OCI-LY1 (cell line): Measurements from ENCODE around the gene ADORA2A.

Experiments
- H2AFZ ChIP-seq: fragments of 200-600 bp; sonication (generic), shearing (Covaris generic); 2 replicates; pipeline ENCODE4 v1.6.0; 2014; ENCODE audit warnings: antibody characterized with exemption, mild to moderate bottlenecking, low read length
- H3F3A ChIP-seq: fragments of 200-600 bp; sonication (generic), shearing (Covaris generic); 2 replicates; pipeline ENCODE4 v1.6.0; 2014; ENCODE audit warnings: mild to moderate bottlenecking, antibody characterized with exemption, low read length, moderate library complexity; ENCODE audit not compliant: insufficient read depth
- H3K27ac ChIP-seq: fragments of 200-600 bp; sonication (generic); 2 replicates; pipeline ENCODE4 v1.5.1; 2014; ENCODE audit warnings: low read length, mixed run types, mild to moderate bottlenecking, low read depth; ENCODE audit not compliant: poor library complexity, severe bottlenecking
- H3K27me3 ChIP-seq: fragments of 200-600 bp; sonication (generic); 2 replicates; pipeline ENCODE4 v1.6.0; 2014; ENCODE audit warnings: antibody characterized with exemption, mild to moderate bottlenecking, low read length, moderate library complexity; ENCODE audit not compliant: insufficient read depth
- H3K36me3 ChIP-seq: fragments of 200-600 bp; sonication (generic); 2 replicates; pipeline ENCODE4 v1.6.1; 2014; ENCODE audit warnings: mild to moderate bottlenecking, antibody characterized with exemption, low read length, moderate library complexity, mixed read lengths; ENCODE audit not compliant: insufficient read depth
- H3K4me1 ChIP-seq: fragments of 200-600 bp; sonication (generic); 2 replicates; pipeline ENCODE4 v1.5.1; 2014; ENCODE audit warnings: mild to moderate bottlenecking, low read length, moderate library complexity; ENCODE audit not compliant: insufficient read depth, severe bottlenecking
- H3K4me2 ChIP-seq: fragments of 200-600 bp; sonication (generic), shearing (Covaris generic); 2 replicates; pipeline ENCODE4 v1.6.1; 2014; ENCODE audit warnings: low read length
- H3K4me3 ChIP-seq: fragments of 200-600 bp; sonication (generic); 2 replicates; pipeline ENCODE4 v1.5.1; 2014; ENCODE audit warnings: low read length, low read depth, mild to moderate bottlenecking, mixed read lengths; ENCODE audit not compliant: poor library complexity, severe bottlenecking
- H3K79me2 ChIP-seq: fragments of 200-600 bp; shearing (Covaris generic); 2 replicates; pipeline ENCODE4 v1.6.1; 2016; ENCODE audit warnings: mixed run types, low read length, mixed read lengths; ENCODE audit not compliant: insufficient read depth
- H3K9ac ChIP-seq: fragments of 200-600 bp; sonication (generic), shearing (Covaris generic); 2 replicates; pipeline ENCODE4 v1.6.1; 2014; ENCODE audit warnings: mild to moderate bottlenecking, low read length, mixed read lengths
- H3K9me2 ChIP-seq: fragments of 200-600 bp; sonication (generic), shearing (Covaris generic); 2 replicates; pipeline ENCODE4 v1.6.1; 2014; ENCODE audit warnings: low read depth, mild to moderate bottlenecking, low read length, mixed read lengths
- H3K9me3 ChIP-seq: fragments of 200-600 bp; shearing (Covaris generic); 2 replicates; pipeline ENCODE4 v1.6.1; 2014; ENCODE audit warnings: low read length, mixed read lengths
- H4K20me1 ChIP-seq: fragments of 200-600 bp; sonication (generic), shearing (Covaris generic); 2 replicates; pipeline ENCODE4 v1.6.0; 2016; ENCODE audit warnings: mild to moderate bottlenecking, low read length; ENCODE audit not compliant: insufficient read depth
- EZH2 ChIP-seq: fragments of 200-600 bp; sonication (generic), shearing (Covaris generic); IDR thresholded peaks from 2 replicates; pipeline ENCODE4 v1.8.0; 2017; ENCODE audit warnings: borderline replicate concordance, mixed run types, mild to moderate bottlenecking, antibody characterized with exemption, low read length, moderate library complexity, mixed read lengths
- TF ChIP-seq, protein P1 (sequence below): fragments of 200-600 bp; sonication (generic), shearing (Covaris generic); IDR thresholded peaks from 2 replicates; pipeline ENCODE4 v1.5.1; 2017; ENCODE audit warnings: mild to moderate bottlenecking, antibody characterized with exemption, low read length, moderate library complexity, mixed read lengths

Gene ADORA2A

DNA sequence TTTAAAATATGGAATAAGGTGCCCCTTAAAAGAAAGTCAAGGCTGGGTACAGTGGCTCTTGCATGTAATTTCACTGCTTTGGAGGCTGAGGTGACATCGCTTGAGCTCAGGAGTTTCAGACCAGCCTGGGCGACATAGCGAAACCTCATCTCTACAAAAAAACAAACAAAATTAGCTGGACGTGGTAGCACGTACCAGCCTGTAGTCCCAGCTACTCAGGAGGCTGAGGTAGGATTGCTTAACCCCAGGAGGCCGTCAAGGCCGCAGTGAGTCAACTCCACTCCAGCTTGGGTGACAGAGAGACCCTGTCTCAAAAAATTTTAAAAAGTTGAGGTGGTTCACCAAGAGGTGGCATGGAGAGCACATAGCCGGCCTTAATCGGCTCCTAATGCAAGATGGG, 17.7 kb upstream of the ADORA2A start:
- no peak for TF ChIP-seq EZH2
- TF ChIP-seq, protein P1, sequence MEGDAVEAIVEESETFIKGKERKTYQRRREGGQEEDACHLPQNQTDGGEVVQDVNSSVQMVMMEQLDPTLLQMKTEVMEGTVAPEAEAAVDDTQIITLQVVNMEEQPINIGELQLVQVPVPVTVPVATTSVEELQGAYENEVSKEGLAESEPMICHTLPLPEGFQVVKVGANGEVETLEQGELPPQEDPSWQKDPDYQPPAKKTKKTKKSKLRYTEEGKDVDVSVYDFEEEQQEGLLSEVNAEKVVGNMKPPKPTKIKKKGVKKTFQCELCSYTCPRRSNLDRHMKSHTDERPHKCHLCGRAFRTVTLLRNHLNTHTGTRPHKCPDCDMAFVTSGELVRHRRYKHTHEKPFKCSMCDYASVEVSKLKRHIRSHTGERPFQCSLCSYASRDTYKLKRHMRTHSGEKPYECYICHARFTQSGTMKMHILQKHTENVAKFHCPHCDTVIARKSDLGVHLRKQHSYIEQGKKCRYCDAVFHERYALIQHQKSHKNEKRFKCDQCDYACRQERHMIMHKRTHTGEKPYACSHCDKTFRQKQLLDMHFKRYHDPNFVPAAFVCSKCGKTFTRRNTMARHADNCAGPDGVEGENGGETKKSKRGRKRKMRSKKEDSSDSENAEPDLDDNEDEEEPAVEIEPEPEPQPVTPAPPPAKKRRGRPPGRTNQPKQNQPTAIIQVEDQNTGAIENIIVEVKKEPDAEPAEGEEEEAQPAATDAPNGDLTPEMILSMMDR, result no peak
- Histone ChIP-seq H3K4me2 (no peak overlapping the region), H3K4me3 (no peak overlapping the region)

GRCh38 chr22:24410110-24410856, 17.1 kb upstream of the ADORA2A start:
- Histone ChIP-seq H3K4me1 (no peaks in the 10 kb centered on the region), H2AFZ (no peak overlapping the region), H3K36me3 (peaks cover 47% of the 10 kb centered on the region; the same call in 1 of the 2 replicates), H3K9me3 (no peaks in the 10 kb centered on the region), H3K4me2 (no peak overlapping the region), H3K9me2 (no peaks in the 10 kb centered on the region), H3K4me3 (no peak overlapping the region), H3F3A (no peaks in the 10 kb centered on the region), H4K20me1 (no peaks in the 10 kb centered on the region), H3K79me2 (no peaks in the 10 kb centered on the region), H3K27me3 (no peaks in the 10 kb centered on the region), H3K27ac (no peak overlapping the region), H3K9ac (no peak overlapping the region)
- TF ChIP-seq, protein P1, result no peak
- no peak for TF ChIP-seq EZH2

More for the DNA sequence above, 17.7 kb upstream of the ADORA2A start:
- Histone ChIP-seq H3K36me3 (peaks cover 47% of the 10 kb centered on the region), H3K4me1 (no peaks in the 10 kb centered on the region), H3K9me3 (no peaks in the 10 kb centered on the region), H3F3A (no peaks in the 10 kb centered on the region), H3K9me2 (no peaks in the 10 kb centered on the region), H2AFZ (no peak overlapping the region), H3K27ac (no peak overlapping the region), H4K20me1 (no peaks in the 10 kb centered on the region), H3K79me2 (no peaks in the 10 kb centered on the region), H3K27me3 (no peaks in the 10 kb centered on the region), H3K9ac (no peak overlapping the region)

- Histone ChIP-seq H3K9me2 (no peaks in the 10 kb centered on the region), H2AFZ (no peak overlapping the region), H3K9ac (no peak overlapping the region), H3K9me3 (no peaks in the 10 kb centered on the region), H3K27ac (no peak overlapping the region), H4K20me1 (no peaks in the 10 kb centered on the region), H3F3A (no peaks in the 10 kb centered on the region), H3K4me1 (no peaks in the 10 kb centered on the region), H3K4me2 (no peak overlapping the region), H3K79me2 (no peaks in the 10 kb centered on the region), H3K27me3 (no peaks in the 10 kb centered on the region), H3K36me3 (peaks cover 56% of the 10 kb centered on the region), H3K4me3 (no peak overlapping the region)
- TF ChIP-seq, protein P1, result no peak
- no peak for TF ChIP-seq EZH2
Observed at GRCh38 chr22:24411256-24412004, 16.0 kb upstream of the ADORA2A start.
